PFSK-1 (cell line): ENCODE data around the gene ACTA1.

Experiments
- FOXP2 ChIP-seq: optimal IDR thresholded peaks from 2 replicates; pipeline ENCODE3; 2011; ENCODE audit warnings: borderline replicate concordance, control low read depth, inconsistent platforms; ENCODE audit not compliant: insufficient read depth; ENCODE audit errors: extremely low read length, extremely low read depth
- POLR2AphosphoS5 ChIP-seq: IDR thresholded peaks from 2 replicates; pipeline ENCODE4 v1.6.1; 2012; ENCODE audit warnings: low read depth, mild to moderate bottlenecking, control low read depth, low read length, moderate library complexity
- REST ChIP-seq, 2 experiments: IDR thresholded peaks; 2 replicates each; pipeline versions ENCODE4 v1.6.1 to v1.8.0; 2011 to 2012; ENCODE audit warnings: low read depth in 2 of 2, low read length in 2 of 2, control low read depth in 1 of 2, inconsistent platforms in 1 of 2, mild to moderate bottlenecking in 1 of 2, moderate library complexity in 1 of 2; ENCODE audit not compliant: insufficient read depth in 1 of 2
- SIN3A ChIP-seq: IDR thresholded peaks from 2 replicates; pipeline ENCODE4 v1.6.1; 2012; ENCODE audit warnings: mild to moderate bottlenecking, low read length, moderate library complexity, borderline replicate concordance; ENCODE audit not compliant: insufficient read depth
- TAF1 ChIP-seq: IDR thresholded peaks from 2 replicates; pipeline ENCODE4 v1.6.1; 2012; ENCODE audit warnings: low read length, control low read depth, borderline replicate concordance; ENCODE audit not compliant: insufficient read depth

Gene ACTA1

DNA sequence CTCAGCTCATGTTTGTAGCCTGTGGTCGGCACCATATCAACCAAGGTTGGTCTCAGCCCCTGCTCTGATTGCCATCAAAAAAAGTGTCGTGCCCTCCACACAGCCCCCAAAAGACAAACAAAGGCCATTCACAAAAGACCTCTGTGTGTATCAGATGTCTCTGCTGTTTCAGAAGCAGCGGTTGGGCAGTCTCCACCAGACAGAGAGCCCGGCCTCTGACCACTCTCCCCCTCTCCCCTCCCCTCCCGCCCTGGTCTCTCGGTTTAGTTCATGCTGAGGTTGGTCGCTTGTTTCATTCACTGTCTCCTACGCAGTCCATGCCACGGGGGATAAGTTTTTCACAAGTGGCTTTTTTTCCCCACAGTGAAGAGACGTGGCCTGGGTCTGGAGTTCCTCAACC is 27.1 kb downstream of the ACTA1 start:
- TF ChIP-seq TAF1 (no peak), FOXP2 (no peak), SIN3A (no peak), REST (IDR thresholded peaks at IDR 0.05; ENCODE audit: insufficient read depth in 1 of 2, low read depth in 2 of 2, low read length in 2 of 2) (no peak), POLR2AphosphoS5 (no peak)

DNA sequence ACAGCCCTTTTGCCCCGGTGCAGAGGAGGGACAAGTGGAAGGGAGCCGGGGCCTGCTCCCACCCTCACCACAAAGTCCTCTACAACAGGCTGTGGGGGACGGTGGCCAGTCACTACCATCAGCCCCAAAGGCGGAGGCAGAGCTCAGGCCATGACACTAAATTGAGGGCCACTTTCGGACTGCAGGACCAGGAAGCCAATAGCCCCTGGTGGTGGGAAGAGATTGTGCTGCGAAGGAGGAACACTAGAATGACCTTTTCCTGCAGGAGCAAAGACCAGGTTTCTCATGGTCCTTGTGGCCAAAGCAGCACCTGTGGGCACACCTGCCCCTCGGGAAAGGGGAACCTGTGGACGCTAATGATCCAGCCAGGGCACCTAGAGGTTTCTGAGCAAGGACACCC is 30.3 kb downstream of the ACTA1 start:
- TF ChIP-seq TAF1 = no peak
- TF ChIP-seq REST (IDR thresholded peaks at IDR 0.05; ENCODE audit: insufficient read depth in 1 of 2, low read depth in 2 of 2, low read length in 2 of 2) = no peak
- no peak for TF ChIP-seq SIN3A
- TF ChIP-seq FOXP2 = no peak

GRCh38 chr1:229402993-229403392 is 30.9 kb downstream of the ACTA1 start:
- TF ChIP-seq TAF1 = no peak
- TF ChIP-seq FOXP2 = no peak
- TF ChIP-seq POLR2AphosphoS5 = no peak
- TF ChIP-seq SIN3A = no peak
- TF ChIP-seq REST (IDR thresholded peaks at IDR 0.05; ENCODE audit: insufficient read depth in 1 of 2, low read depth in 2 of 2, low read length in 2 of 2) = no peak

DNA sequence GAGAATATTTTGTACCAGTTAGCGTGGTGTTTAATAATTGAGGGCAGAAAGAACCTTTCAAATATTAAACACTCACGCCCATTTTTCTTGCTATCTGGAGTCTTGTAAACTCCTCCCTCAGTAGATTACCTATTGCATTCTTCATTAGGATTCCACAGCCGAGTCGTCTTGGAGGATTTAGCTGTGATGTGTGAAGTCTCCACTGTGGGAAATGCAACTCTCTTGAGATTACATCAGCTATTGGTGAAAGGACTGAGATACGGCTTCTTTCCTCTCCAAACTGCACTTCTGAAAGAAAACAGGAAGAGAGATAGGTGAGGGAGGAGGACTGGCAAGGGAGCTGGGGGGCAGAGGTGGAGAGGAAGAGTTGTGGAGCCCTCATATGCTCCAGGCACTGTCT is 36.1 kb downstream of the ACTA1 start:
- TF ChIP-seq TAF1 = no peak
- no peak for TF ChIP-seq REST (IDR thresholded peaks at IDR 0.05; ENCODE audit: insufficient read depth in 1 of 2, low read depth in 2 of 2, low read length in 2 of 2)
- TF ChIP-seq POLR2AphosphoS5 = no peak
- TF ChIP-seq FOXP2 = no peak
- TF ChIP-seq SIN3A = no peak

DNA sequence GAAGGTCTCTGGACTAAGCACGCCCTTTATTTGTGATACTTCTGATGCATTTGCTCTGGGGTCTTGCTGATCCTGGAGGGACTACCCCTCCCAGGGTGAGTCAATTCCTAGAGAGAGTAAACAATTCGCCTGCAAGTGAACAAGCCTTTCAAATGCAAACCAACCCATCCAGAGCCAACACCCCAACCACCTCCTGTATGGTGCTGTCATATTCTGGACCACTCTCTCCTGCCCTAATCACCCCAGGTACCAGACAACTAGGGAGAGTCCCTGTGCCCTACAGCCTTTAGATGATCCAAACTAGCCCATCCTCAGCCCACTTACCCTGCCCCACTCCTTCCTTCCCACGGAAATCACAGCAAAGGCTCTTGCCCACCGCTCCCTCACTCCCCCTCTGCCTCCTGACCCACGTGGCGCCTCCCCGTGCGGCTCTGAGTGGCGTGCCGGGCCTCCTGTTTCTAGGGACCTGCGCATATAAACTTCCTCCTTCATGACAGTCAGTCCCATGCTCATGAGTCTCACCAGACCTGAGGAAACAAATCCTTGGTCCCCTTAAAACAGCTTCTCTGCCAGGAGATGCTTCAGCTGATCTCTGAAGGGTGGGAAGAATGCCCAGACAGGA is 37.2 kb downstream of the ACTA1 start:
- TF ChIP-seq FOXP2 = no peak
- TF ChIP-seq REST (IDR thresholded peaks at IDR 0.05; ENCODE audit: insufficient read depth in 1 of 2, low read depth in 2 of 2, low read length in 2 of 2) = no peak
- no peak for TF ChIP-seq POLR2AphosphoS5
- TF ChIP-seq TAF1 = no peak
- no peak for TF ChIP-seq SIN3A
